GM12875 (cell line): ENCODE data around the gene CNR2.
A peak's percentile ranks its signal among the peaks of the same experiment; 100 is the strongest.

Source experiments
- H3K4me3 ChIP-seq: one replicate; pipeline ENCODE4 v1.5.1; 2011; ENCODE audit warnings: low read depth, low read length, control low read depth
- CTCF ChIP-seq: IDR thresholded peaks from 2 replicates; pipeline ENCODE4 v1.5.1; 2011; ENCODE audit warnings: low read depth, mild to moderate bottlenecking, control low read depth, inconsistent platforms, low read length, moderate library complexity, borderline replicate concordance; ENCODE audit not compliant: insufficient read depth

CNR2 gene

GRCh38 chr1:23897083-23897482 is 16.1 kb downstream of the CNR2 start:
- TF ChIP-seq CTCF: no peak
- no peak overlapping the region for H3K4me3 ChIP-seq

- no peak for TF ChIP-seq CTCF
- no peak overlapping the region for H3K4me3 ChIP-seq
Measured at GRCh38 chr1:23896491-23896890, 16.7 kb downstream of the CNR2 start.

GRCh38 chr1:23895993-23896392 is 17.2 kb downstream of the CNR2 start:
- no peak overlapping the region for H3K4me3 ChIP-seq
- no peak for TF ChIP-seq CTCF

GRCh38 chr1:23895082-23895481 is 18.1 kb downstream of the CNR2 start:
- H3K4me3 ChIP-seq: no peak overlapping the region
- no peak for TF ChIP-seq CTCF

- H3K4me3 ChIP-seq: peak overlapping the region; percentile 29
- no peak for TF ChIP-seq CTCF
Measured at GRCh38 chr1:23889074-23889473, 24.1 kb downstream of the CNR2 start.

- no peak for TF ChIP-seq CTCF
- no peak overlapping the region for H3K4me3 ChIP-seq
Measured at GRCh38 chr1:23885222-23885621, 27.9 kb downstream of the CNR2 start.

GRCh38 chr1:23882746-23883145 is 30.4 kb downstream of the CNR2 start:
- no peak overlapping the region for H3K4me3 ChIP-seq
- TF ChIP-seq CTCF: no peak
